NCI-H2081 (cell line): ENCODE measurements around the gene CALHM1.

Experiments
- DNase-seq, 2 experiments: peaks; one replicate each; lab custom pipeline; 2025; lab: John Stamatoyannopoulos, UW

The CALHM1 gene

GRCh38 chr10:103455235-103455634, 3.5 kb downstream of the CALHM1 start:
- no peak for DNase-seq

GRCh38 chr10:103454026-103454425, 4.7 kb downstream of the CALHM1 start:
- DNase-seq, result no peak

- DNase-seq, result no peak
These were observed 6.0 kb downstream of the CALHM1 start for GRCh38 chr10:103452506-103453230.

- peak; percentile 25 to 42 for DNase-seq
These were observed 6.7 kb downstream of the CALHM1 start, which contains the start of gene CALHM2 for GRCh38 chr10:103451831-103452505. Gene CALHM2 (minus strand): TSS chr10:103452370. CDS start chr10:103449941, 2,429 bp downstream.

GRCh38 chr10:103451091-103451813, 7.4 kb downstream of the CALHM1 start:
- peak in 1 of 2 experiments; percentile 15 for DNase-seq

- DNase-seq, result no peak
These were observed 8.5 kb downstream of the CALHM1 start for GRCh38 chr10:103450201-103450695.

GRCh38 chr10:103449208-103450144, 9.2 kb downstream of the CALHM1 start:
- no peak for DNase-seq

GRCh38 chr10:103448746-103449145, 10.0 kb downstream of the CALHM1 start:
- no peak for DNase-seq

GRCh38 chr10:103447187-103447586, 11.5 kb downstream of the CALHM1 start:
- no peak for DNase-seq

GRCh38 chr10:103445767-103446567, 12.7 kb downstream of the CALHM1 start:
- no peak for DNase-seq

- no peak for DNase-seq
These were observed 13.3 kb downstream of the CALHM1 start for GRCh38 chr10:103445366-103445765.

- DNase-seq, result no peak
These were observed 14.2 kb downstream of the CALHM1 start for GRCh38 chr10:103444478-103444877.

GRCh38 chr10:103443475-103444185, 15.1 kb downstream of the CALHM1 start:
- no peak for DNase-seq

- DNase-seq, result no peak
These were observed 16.7 kb downstream of the CALHM1 start for GRCh38 chr10:103442031-103442461.

- no peak for DNase-seq
These were observed 17.1 kb downstream of the CALHM1 start for GRCh38 chr10:103441611-103442010.

- no peak for DNase-seq
These were observed 17.5 kb downstream of the CALHM1 start for GRCh38 chr10:103441206-103441605.

GRCh38 chr10:103440416-103440815, 18.3 kb downstream of the CALHM1 start:
- DNase-seq, result no peak

GRCh38 chr10:103439776-103440175, 18.9 kb downstream of the CALHM1 start:
- DNase-seq, result no peak

GRCh38 chr10:103433858-103434257, 24.8 kb downstream of the CALHM1 start:
- no peak for DNase-seq

- DNase-seq, result no peak
These were observed 26.8 kb downstream of the CALHM1 start for GRCh38 chr10:103431902-103432301.
